Measurements from ENCODE around the gene FAM184A. TPM values are rescaled to one million over a fixed set of nuclear protein-coding genes. Genes with fewer than 3 reads are reported as not detected.
A peak's percentile ranks its signal among the peaks of the same experiment; 100 is the strongest.
"Not testable (repeated sequence)": the region's sequence is repeated elsewhere in the genome, so short reads cannot be mapped to it uniquely, and the experiment has no call there.

Gene FAM184A
- total and polyA plus RNA-seq, 5 experiments from 2014 or later = 0.51 to 5.3 (median 2.2) TPM

- Mint-ChIP-seq H3K9me3 (peaks cover 0 to under 1% (median 0%) of the 10 kb centered on the region in 9 donors), H3K4me3 (no peak overlapping the region), H3K4me1 (peaks cover 0 to 9% (median 9%) of the 10 kb centered on the region in 4 donors), H3K27me3 (peaks cover 0 to 4% (median 0%) of the 10 kb centered on the region in 5 donors), H3K27ac (no peak overlapping the region), H3K36me3 (no peaks in the 10 kb centered on the region)
- POLR2A ChIA-PET = no interaction called here
- no peak for DNase-seq
- ATAC-seq = no peak
Observed at GRCh38 chr6:119113961-119114360, 35.5 kb upstream of the FAM184A start.

DNA sequence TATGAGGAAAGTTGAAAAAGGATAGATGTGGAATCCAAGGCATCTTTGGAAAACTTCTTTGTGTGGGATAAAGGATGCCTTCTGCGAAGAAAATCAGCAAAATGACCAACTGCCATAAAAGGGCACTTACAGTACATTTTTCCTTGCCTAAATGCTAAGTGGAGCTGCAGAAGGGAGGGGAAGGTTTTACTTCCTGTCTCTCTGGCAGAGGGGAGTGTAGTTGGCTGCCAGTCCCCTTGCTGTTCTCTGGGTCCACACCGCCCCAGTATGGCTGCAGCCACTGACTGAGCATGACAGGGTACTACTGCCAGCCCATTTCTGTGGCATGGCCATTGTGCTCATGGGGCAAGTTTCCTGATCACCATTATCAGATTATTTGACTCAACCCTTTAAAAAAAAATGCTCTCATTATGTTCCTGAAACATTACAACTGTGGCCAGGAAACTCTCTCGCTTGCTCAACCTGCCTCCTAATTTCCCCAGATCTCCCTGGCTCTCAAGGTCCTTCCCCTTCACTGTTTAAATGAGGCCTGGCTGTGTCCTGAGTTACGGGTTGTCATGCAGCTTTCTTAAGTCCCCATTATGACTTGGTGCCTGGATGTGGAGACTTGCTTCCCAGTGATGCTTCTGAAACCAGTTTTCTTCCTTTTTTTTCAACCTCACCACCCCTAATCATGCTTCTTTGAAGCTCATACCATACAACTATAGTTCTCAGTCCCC lies 34.5 kb upstream of the FAM184A start:
- no peak for DNase-seq
- no peak for ATAC-seq
- peaks cover 0 to 2% (median 0%) of the 10 kb centered on the region in 9 donors for H3K9me3 Mint-ChIP-seq

DNA sequence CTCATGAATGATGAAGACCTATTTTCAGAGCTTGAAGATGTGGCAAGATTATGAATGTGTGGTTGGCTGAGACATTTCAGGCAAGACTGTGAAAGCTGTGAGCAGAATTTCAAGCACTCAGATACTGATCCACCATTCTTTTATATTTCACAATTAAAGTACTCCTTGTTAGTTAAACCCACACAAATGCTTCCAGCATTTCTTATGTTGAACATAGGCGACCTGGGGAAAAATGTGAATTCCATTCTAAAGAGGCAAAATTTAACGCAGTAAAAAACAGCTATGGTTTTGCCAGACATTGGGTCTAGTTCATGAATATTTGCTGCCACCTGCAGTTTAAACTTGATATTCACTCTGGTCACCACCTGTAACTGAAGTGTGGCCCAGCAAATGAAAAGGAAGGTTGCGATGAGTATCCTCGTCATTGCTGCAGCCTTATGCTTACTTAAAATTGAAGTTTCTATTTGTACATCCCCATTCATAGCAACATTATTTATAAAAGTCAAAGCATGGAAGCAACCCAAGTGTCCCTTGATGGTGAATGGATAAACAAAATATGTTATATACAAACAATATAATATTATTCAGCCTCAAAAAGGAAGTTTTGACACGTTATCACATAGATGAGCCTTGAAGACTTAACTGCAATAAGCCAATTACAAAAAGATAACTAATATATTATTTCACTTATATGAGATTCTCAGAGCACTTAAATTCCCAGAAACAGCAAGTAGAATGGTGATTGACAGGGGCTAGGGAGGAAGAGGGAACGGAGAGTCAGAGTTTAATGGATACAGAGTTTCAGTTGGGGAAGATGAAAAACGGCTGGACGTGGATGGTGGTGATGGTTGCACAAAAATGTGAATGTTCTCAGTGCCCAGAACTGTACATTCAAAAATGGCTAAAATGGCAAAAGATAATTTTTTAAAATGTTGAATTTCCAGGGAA lies 32.4 kb upstream of the FAM184A start:
- POLR2A ChIA-PET = interaction anchor here (0.6 to 1.5 kb wide), 4 partner anchors 145 to 310 kb away, joined by 3 read pairs; partner anchors contain the start of gene ASF1A
- peak; percentile 77 to 91 for ATAC-seq
- no peaks in the 10 kb centered on the region for H3K36me3 Mint-ChIP-seq
- H3K9me3 Mint-ChIP-seq = peaks cover 0 to 2% (median 0%) of the 10 kb centered on the region in 9 donors
- H3K4me1 Mint-ChIP-seq = peaks cover 0 to 9% (median 9%) of the 10 kb centered on the region in 4 donors
- H3K4me3 Mint-ChIP-seq = peak overlapping the region in 1 of 10 donors; percentile 31
- H3K27ac Mint-ChIP-seq = no peak overlapping the region
- DNase-seq = peak in 9 of 10 donors; percentile 15 to 74 (median 59)
- H3K27me3 Mint-ChIP-seq = peaks cover 0 to 5% (median 0%) of the 10 kb centered on the region in 5 donors

More for the DNA sequence above, 34.5 kb upstream of the FAM184A start:
- peak overlapping the region in 1 of 10 donors; percentile 32 for H3K27ac Mint-ChIP-seq
- H3K4me1 Mint-ChIP-seq = peaks cover 0 to 9% (median 9%) of the 10 kb centered on the region in 4 donors
- H3K36me3 Mint-ChIP-seq = no peaks in the 10 kb centered on the region
- POLR2A ChIA-PET = no interaction called here
- H3K27me3 Mint-ChIP-seq = peaks cover 0 to 5% (median 0%) of the 10 kb centered on the region in 5 donors
- no peak overlapping the region for H3K4me3 Mint-ChIP-seq

- no peak for ATAC-seq
- Mint-ChIP-seq H3K4me1 (peaks cover 0 to 9% (median 9%) of the 10 kb centered on the region in 4 donors), H3K4me3 (peak overlapping the region in 1 of 10 donors; percentile 4), H3K27me3 (peaks cover 0 to 5% (median 0%) of the 10 kb centered on the region in 5 donors), H3K9me3 (peaks cover 0 to 2% (median 0%) of the 10 kb centered on the region in 9 donors), H3K36me3 (no peaks in the 10 kb centered on the region), H3K27ac (peak overlapping the region in 4 of 10 donors; percentile 6 to 75 (median 9))
- POLR2A ChIA-PET = interaction anchor here (1.5 kb wide), 1 partner anchor 309 kb away, joined by 3 read pairs; no protein-coding TSS in a partner anchor
- DNase-seq = no peak
Observed at GRCh38 chr6:119109654-119110325, 31.3 kb upstream of the FAM184A start.

GRCh38 chr6:119108076-119108475 lies 29.6 kb upstream of the FAM184A start:
- ATAC-seq = no peak
- H3K4me1 Mint-ChIP-seq = peaks cover 0 to 9% (median 9%) of the 10 kb centered on the region in 4 donors
- H3K4me3 Mint-ChIP-seq = no peak overlapping the region
- peaks cover 0 to 2% (median 0%) of the 10 kb centered on the region in 9 donors for H3K9me3 Mint-ChIP-seq
- peak overlapping the region in 1 of 10 donors; percentile 30 for H3K27ac Mint-ChIP-seq
- peaks cover 0 to 5% (median 0%) of the 10 kb centered on the region in 5 donors for H3K27me3 Mint-ChIP-seq
- POLR2A ChIA-PET = no interaction called here
- no peak for DNase-seq
- H3K36me3 Mint-ChIP-seq = no peaks in the 10 kb centered on the region

- no peak for ATAC-seq
- Mint-ChIP-seq H3K9me3 (peaks cover 0 to 2% (median 0%) of the 10 kb centered on the region in 9 donors), H3K36me3 (no peaks in the 10 kb centered on the region), H3K4me3 (no peak overlapping the region), H3K4me1 (peaks cover 0 to 5% (median 5%) of the 10 kb centered on the region in 4 donors), H3K27me3 (peaks cover 0 to 3% (median 0%) of the 10 kb centered on the region in 5 donors), H3K27ac (no peak overlapping the region)
- POLR2A ChIA-PET = no interaction called here
- no peak for DNase-seq
Observed at GRCh38 chr6:119105282-119105681, 26.8 kb upstream of the FAM184A start.

DNA sequence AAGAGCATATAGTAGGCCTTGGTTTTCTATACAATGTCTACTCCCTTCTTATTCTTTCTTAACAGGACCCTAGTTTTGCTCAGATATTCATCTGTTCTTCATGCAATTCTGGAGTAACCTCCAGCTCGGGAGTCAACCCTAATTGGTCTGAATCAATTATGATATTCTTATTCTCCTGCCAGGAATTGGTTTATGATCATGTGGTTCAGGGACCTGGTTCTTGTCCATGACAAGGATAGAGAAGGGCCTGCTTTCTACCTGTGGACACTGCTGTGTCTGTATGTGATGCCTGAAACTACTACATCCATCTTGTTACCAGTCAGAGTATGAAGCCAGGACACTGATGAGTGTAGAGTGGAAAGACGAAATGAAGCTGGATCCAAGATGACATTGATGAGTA lies 24.4 kb upstream of the FAM184A start:
- DNase-seq = no peak
- Mint-ChIP-seq H3K4me3 (no peak overlapping the region), H3K27ac (no peak overlapping the region), H3K27me3 (peaks cover 0 to 3% (median 0%) of the 10 kb centered on the region in 5 donors), H3K9me3 (no peaks in the 10 kb centered on the region), H3K36me3 (no peaks in the 10 kb centered on the region), H3K4me1 (peaks cover 0 to 2% (median under 1%) of the 10 kb centered on the region in 4 donors)
- no peak for ATAC-seq
- POLR2A ChIA-PET = no interaction called here

GRCh38 chr6:119100115-119100514 lies 21.7 kb upstream of the FAM184A start:
- peaks cover 0 to 3% (median 0%) of the 10 kb centered on the region in 5 donors for H3K27me3 Mint-ChIP-seq
- no peaks in the 10 kb centered on the region for H3K9me3 Mint-ChIP-seq
- POLR2A ChIA-PET = no interaction called here

GRCh38 chr6:119097815-119098361 lies 19.4 kb upstream of the FAM184A start:
- ATAC-seq = not testable (repeated sequence)

More at GRCh38 chr6:119100115-119100514, 21.7 kb upstream of the FAM184A start:
- no peaks in the 10 kb centered on the region for H3K36me3 Mint-ChIP-seq
- no peak overlapping the region for H3K4me3 Mint-ChIP-seq
- peaks cover 9 to 18% (median 16%) of the 10 kb centered on the region in 4 donors for H3K4me1 Mint-ChIP-seq
- no peak overlapping the region for H3K27ac Mint-ChIP-seq
- no peak for ATAC-seq
- no peak for DNase-seq

GRCh38 chr6:119096721-119097565 lies 18.5 kb upstream of the FAM184A start:
- Mint-ChIP-seq H3K4me3 (peak overlapping the region in 6 of 10 donors; percentile 21 to 65 (median 39)), H3K4me1 (peaks cover 9 to 18% (median 16%) of the 10 kb centered on the region in 4 donors), H3K9me3 (no peaks in the 10 kb centered on the region), H3K27me3 (no peaks in the 10 kb centered on the region), H3K36me3 (no peaks in the 10 kb centered on the region), H3K27ac (peak overlapping the region; percentile 11 to 88 (median 65))
- POLR2A ChIA-PET = no interaction called here
- DNase-seq = peak in 2 of 10 donors; percentile 9 to 24
- ATAC-seq = peak; percentile 20 to 69

More at GRCh38 chr6:119097815-119098361, 19.4 kb upstream of the FAM184A start:
- Mint-ChIP-seq H3K27ac (peak overlapping the region in 6 of 10 donors; percentile 58 to 80 (median 65)), H3K4me1 (peaks cover 9 to 18% (median 16%) of the 10 kb centered on the region in 4 donors), H3K4me3 (peak overlapping the region in 1 of 10 donors; percentile 15)
- H3K27me3 Mint-ChIP-seq, H3K9me3 Mint-ChIP-seq, DNase-seq, H3K36me3 Mint-ChIP-seq, POLR2A ChIA-PET: not testable (repeated sequence)

GRCh38 chr6:119090256-119090655 lies 11.8 kb upstream of the FAM184A start:
- Mint-ChIP-seq H3K27ac (no peak overlapping the region), H3K9me3 (peaks cover 0 to 2% (median 0%) of the 10 kb centered on the region in 9 donors), H3K4me3 (no peak overlapping the region), H3K4me1 (no peaks in the 10 kb centered on the region), H3K27me3 (peaks cover 0 to 8% (median 6%) of the 10 kb centered on the region in 5 donors), H3K36me3 (peaks cover 0 to 6% (median 0%) of the 10 kb centered on the region in 3 donors)
- ATAC-seq (no peak), DNase-seq (no peak)
- POLR2A ChIA-PET = no interaction called here

All from naive thymus-derived CD8-positive, alpha-beta T cell (primary cell).